Osteoblast (primary cell): Measurements from ENCODE around the gene RNF17. TPM values are rescaled to one million over a fixed set of nuclear protein-coding genes. Genes with fewer than 3 reads are reported as not detected.

Source experiments
- total RNA-seq: library from RNA; depleted of rRNA; stranded (reverse); fragments of >200 nt; gene quantifications from 2 replicates; pipeline ENCODE4 v1.2.3, GENCODE V29; 2012

The RNF17 gene
- total RNA-seq, 1 donor, result not detected

Other genes with a start within 250 kb of the RNF17 start
- gene ATP12A, start 83.8 kb upstream of the RNF17 start, total RNA-seq, result under 0.01 TPM in 1 of 2 replicates, not detected in the other